Stromal cell of bone marrow (primary cell): Measurements from ENCODE around the gene NEURL1.
"Not testable (repeated sequence)": the region's sequence is repeated elsewhere in the genome, so short reads cannot be mapped to it uniquely, and the experiment has no call there.

Experiments
- DNase-seq: peaks from one replicate; pipeline ENCODE4 v3.0.0-alpha.2; 2012; ENCODE audit warnings: low read depth

Gene NEURL1

DNA sequence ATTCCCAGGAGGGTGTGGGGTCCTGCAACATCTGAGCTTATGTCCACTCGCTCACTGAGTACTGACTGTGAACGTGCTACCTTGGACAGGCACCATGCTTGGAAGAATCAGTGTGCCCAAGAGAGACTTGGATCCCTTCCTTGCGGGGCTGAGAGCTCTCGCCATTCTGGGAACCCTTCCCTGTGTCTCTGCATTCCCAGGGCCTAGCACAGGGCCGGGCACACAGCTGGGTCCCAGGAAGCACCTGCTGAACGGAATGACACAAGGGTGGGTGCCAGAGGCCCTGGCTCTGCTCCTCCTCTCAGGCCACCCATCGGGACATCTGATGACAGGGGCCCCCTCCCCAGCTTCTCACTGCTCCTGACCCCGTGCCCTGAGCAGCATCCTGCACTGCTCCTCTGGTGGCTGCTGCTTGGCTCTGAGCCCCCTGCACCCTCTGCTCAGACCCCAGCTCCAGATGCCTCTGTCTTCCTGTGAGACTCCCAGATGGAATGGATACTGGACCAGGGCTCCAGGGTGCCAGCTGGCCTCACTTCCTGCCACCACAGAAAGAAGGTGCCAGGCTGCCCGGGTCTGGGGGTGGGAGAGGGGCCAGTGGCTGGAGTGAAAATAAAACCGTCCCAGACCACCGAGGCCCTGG lies 129.6 kb downstream of the NEURL1 start:
- DNase-seq: no peak

DNA sequence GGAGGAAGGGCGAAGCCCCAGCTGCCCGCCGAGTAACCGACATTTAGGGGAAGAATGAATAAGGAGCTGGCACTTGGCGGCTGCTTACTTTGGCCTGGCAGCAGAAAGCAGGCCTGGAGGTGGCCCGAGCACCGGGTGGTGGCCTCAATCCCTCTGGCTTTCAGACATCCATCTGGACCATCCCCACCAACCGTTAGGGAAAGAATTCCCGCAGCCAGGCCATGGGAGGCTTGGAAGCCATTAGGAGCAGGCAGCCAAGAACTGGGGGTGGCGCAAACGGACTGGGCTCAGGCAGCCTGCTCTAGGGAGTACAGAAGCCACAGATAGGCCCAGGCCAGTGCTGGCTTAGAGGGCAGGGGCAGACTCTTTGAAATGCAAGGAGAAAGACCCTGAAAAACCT lies 132.7 kb downstream of the NEURL1 start:
- no peak for DNase-seq

DNA sequence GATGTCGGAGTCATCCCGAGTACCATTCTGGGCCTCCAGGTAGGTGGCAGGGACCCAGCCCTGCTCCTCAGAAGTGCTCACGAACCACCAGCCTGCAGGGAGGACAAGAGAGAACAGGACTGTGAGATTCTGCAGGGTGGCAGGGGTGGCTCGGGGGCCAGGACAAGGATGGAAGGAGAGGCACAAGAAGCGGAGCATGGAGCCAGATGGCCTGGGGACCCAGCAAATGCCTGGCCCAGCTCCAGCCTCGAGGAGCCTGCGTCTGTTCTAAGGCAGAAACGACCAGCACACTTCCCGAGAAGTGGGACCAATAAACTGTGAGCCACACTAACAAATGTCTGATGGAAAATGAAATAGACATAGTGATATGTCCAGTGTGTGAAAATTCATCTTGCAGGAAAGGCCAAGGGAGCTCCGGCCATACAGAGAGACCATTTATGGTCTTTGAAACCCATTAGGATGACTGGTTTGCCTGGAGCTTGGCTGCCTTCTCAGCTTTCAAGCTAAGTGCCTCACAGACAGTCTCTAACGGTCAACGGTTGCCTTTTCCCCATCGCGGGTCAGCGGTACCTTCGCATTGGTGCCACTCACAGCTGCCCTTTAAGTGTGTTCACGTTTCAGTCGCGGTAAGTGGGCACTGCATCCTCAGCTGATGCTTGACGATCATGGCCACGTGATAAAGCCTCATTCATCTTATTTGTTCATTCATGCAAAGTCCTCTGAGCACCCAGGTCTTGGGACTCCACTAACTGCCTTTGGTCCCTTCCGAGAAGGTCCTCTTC lies 133.8 kb downstream of the NEURL1 start:
- no peak for DNase-seq

DNA sequence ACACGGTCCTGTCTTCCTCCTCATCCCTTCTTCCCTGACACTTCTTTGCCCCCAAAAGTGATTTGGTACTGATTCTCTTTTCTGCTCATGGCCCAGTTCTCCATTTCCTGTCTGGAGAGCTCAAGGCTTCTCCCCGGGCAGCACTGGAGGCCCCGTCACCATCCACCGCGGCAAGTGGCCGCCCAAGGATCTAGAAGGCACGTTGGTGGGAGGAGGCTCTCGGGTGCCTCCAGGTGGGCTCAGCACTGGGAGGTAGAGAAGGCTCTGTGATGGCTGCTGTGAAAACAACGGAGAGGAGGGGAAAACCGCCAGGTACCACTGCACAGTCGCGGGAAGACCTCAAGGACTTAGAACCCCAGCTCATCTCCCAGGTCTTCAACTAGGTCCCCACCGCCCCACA lies 134.4 kb downstream of the NEURL1 start:
- no peak for DNase-seq

DNA sequence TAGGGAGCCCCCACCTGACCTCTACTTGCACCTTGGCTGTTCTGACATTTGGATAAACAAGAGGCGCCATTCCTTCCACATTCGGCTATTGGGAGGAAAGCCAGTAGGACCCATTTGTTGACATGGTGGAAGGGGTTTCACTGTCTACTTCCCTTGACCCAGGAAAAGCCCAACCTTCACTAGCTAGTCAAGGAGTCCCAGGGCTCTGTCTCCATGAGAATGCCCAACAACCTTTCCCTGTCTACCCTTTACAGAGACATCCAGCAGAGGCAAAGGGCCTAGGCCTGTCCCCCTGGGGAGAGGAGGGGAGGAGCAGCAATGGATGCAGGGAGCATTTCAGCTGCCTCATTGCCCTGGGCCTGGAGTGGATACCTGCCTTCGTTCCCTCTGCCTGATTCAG lies 136.1 kb downstream of the NEURL1 start:
- DNase-seq: no peak

DNA sequence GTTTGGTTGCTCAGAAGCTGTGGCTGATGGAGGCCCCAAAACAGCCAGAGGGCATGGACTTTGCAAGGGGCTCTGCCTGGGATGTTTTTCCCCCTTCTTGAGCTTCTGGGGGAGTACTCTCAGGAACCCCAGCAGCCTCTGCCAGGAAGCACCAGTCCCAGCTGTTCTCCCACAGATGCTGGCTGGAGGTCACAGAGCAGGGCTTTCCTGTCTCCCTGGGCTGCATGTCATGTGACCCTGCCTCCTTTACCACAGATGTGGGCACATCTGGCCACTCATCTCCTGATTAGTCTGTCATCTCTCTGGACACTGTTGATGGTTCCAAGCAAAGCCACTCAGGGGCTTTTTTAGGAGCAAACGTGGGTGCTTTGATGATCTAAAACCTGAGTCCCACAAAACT lies 136.7 kb downstream of the NEURL1 start:
- no peak for DNase-seq

DNA sequence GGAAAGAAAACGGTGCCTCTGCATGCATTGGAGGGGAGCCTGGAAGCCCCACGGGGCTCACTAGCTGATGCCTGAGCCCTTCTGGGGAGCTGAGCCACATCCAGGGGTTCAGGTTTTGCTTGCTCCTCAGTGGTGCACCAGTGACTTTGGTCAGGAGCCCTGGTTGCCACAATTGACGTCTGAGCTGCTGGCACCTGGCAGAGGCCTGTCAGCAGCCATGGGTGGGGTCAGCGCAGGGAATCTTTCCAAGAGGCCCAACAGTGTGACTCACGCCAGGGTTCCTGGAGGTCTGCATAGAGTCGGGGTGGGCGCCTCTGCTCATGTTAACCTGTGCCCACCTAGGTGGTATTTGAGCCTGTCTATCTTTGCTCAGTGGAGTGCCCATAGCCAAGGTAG lies 138.7 kb downstream of the NEURL1 start:
- no peak for DNase-seq

DNA sequence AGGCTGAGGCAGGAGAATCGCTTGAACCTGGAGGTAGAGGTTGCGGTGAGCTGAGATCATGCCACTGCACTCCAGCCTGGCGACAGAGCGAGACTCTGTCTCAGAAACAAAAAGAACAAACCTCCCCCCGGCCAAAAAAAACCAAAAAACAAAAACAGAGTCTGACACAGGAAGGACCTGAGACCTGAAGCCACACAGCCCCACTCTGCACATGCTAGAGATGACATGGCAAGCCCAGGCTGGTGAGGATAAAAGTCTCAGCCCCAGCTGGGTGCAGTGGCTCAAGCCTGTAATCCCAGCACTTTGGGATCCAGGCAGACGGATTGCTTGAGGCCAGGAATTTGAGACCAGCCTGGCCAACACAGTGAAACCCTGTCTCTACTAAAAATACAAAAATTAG lies 139.4 kb downstream of the NEURL1 start:
- DNase-seq: not testable (repeated sequence)

DNA sequence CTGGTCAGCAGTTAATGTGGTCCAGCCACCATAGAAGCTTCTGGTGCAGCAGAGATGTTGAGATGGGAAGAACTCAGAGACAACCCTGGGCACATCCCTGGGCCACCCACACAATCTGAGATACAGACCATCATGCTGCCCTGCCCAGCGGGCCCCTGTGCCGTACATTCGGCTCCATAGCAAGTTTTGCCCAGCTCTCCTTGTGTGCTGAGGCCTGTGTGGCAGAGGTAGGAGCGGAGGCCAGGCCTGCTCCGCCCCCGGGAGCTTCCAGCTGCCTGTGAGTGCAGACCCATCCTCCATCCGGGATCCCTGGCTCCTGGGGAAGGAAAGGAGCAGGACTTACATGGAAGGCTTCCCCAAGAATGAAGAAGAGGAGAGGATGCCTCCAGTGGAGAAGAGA lies 140.3 kb downstream of the NEURL1 start:
- DNase-seq: no peak

DNA sequence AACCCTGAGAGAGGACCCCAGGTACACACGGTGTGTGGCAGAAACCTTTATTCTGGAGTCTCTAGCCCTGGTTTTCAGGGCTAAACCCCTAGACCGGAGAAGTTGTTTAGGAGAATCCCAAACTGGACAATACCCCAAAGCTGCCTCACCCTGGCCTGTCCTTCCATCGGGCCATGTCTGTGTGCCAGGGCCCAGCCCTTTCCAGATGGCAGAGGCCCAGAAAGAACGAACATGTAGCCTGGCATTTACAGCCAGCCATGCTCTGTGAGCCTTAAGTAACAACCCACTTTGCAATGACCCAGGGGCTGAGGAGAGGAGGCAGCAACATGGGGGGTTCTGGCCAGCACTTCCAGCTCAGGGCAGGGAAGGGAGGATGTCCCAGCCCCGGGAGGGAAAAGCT lies 142.1 kb downstream of the NEURL1 start:
- no peak for DNase-seq

DNA sequence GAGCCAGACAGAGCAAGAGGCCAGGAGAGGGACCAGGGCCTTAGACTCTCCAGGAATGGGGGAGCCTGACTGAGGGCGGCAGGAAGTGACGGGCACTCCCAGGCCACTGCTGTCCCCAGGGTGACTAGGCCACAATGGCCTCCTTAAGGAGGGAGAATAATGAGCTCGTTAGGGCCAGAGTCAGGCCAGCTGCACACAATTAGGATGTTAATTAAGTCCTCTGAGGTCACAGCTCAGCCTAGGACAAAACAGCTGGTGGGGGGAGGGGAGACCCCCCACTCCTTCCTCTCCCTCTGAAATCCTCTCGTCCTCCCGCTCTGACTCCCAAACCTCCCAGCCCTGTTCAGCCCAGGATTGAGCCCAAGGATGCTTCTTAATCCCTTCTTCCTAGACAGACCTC lies 143.0 kb downstream of the NEURL1 start:
- no peak for DNase-seq

DNA sequence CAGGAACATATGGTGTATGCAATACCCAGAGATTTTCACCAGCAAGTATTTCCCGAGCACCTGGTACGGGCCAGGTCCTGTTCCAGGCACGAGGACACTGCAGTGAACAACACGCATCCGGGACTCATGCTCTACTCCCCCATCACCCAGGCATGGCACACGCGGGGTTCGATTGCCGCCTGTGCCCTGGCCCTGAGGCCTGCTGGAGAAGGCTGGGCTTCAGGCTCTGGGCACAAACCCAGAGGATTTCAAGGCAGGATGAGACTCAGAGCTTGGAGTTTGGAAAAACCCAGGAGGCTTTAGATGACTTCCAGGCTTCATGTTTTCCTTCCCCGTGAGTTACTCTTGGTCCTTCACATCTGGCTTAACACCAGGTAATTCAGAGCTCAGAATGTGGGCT lies 143.5 kb downstream of the NEURL1 start:
- DNase-seq: peak; percentile 47

DNA sequence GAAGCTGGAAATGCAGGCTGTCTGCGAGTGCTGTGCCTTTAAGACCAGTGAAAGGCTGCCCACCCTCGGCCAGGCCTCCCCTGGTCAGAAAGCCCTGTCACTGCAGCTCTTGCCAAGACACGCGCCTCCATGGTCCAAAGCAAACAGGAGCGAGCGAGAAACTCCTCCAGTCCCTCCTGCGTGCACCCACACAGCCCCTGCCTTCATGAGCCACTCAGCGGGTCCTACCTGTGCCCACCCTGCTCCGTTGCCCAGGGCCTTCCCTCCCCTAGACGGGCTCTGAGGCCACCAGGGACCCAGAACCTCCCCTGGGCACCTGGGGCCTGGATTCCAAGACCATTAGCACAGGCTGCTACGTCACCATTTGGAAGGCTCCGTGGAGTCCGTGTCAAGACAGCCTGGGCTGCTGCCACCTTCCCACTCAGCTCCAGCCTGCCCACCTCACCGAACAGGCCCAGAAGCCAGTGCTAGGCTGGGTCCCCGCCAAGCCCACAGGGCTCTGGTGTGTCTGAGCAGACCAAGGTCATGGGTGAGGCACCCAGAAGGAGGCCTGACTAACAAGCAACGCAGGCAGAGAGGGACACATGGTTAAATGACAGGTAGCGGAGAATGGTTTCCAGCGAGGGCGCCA lies 144.5 kb downstream of the NEURL1 start:
- peak; percentile 89 for DNase-seq

DNA sequence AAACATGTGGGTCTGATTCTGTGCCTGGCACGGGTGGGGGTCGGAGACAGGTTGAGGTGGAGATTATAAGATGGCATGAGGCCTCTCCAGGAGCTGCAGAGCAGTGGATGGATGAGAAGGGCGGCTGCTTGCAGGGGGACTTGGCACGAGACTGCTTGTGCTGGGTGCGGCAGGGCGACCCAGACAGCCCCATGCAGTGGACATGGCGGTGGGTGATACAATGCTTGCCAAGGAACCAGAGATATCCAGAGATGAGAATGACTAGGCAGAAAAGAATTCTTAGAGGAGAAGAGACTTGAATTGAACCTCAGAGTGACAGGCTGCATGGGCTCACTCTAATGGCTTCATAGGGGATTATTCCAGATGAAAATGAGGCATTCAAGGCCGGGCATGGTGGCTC lies 145.4 kb downstream of the NEURL1 start:
- no peak for DNase-seq

DNA sequence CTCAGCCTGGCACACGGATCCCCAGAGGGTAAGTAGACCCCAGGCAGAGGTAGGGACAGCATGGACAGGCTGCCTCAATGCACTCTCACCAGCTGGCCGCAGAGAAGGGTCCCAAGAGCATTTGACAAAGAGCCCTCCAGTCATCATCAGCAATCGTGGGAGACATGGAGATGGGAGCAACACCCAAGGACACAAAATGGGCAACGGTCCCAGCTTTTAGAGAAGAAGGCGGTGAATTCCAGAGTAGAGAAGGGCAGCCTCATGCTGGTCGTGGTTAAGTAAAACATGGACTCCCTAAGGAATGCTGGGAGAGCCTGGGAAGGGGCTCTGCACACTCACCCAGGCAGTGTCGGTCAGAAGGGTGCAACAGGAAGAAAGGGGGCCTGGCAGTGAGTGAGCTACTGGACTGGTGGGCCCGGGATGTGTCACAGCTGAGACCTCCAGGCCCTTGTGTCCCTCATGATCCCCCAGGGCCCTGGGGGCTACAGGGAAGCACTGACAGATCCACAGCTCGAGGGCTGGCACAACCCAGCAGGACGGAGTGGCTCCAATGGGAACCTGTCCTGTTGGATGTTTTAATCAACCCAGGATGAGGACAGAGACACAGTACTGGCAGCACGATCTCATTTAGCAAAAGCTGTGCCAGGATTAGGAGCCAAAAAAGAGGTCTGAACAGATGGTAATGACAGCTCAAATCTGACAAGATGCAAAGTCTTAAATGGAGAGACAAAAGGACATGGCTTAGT lies 147.1 kb downstream of the NEURL1 start:
- DNase-seq: no peak

DNA sequence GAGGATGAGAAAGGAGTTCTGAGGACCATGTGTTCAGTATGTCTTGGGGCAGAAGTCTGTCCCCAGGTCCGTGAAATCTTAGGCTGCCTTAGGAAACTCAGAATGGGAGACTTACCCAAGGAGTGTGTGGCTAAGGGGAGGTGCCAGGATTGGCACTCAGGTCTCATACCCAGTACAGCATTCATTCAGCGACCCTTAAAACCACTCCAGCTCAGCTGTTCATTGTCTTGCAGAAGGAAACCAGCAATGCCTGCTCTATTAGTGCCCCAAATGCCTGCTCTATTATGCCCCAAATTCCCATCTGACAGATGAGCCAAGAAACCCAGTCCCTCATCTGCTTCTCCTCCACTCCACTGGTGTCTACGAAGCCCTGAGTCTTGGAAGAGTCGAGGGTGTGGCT lies 147.8 kb downstream of the NEURL1 start:
- no peak for DNase-seq
